ENCODE measurements around the gene RFLNA. TPM values are rescaled to one million over a fixed set of nuclear protein-coding genes. Genes with fewer than 3 reads are reported as not detected.

Gene RFLNA
- polyA plus RNA-seq, 1 donor from 2014 or later = 9.6 TPM

DNA sequence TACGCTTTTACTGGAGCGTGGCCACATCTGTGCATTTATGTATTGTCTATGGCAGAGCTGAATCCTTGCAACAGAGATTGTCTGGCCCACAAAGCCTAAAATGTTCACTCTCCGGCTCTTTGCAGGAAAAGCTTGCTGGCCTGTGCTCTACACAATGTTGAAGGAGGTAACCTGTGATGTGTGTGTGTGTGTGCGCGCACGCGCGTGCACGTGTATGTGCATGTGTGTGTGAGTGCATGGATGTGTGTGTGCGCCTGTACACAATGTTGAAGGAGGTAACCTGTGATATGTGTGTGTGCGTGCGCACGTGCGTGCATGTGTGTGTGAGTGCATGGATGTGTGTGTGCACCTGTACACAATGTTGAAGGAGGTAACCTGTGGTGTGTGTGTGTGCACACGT lies 62.7 kb downstream of the RFLNA start:
- Histone ChIP-seq H3F3A (ENCODE audit: insufficient read depth, low read length, poor library complexity, severe bottlenecking) (no peaks in the 10 kb centered on the region), H3K79me2 (replicated peaks; ENCODE audit: insufficient read depth, low read length) (no peaks in the 10 kb centered on the region), H3K4me2 (ENCODE audit: low read length) (no peak overlapping the region), H2AFZ (ENCODE audit: low read depth, low read length) (no peak overlapping the region), H3K9me3 (ENCODE audit: low read length) (no peaks in the 10 kb centered on the region), H3K9me2 (ENCODE audit: insufficient read depth, low read length) (no peaks in the 10 kb centered on the region), H4K20me1 (ENCODE audit: insufficient read depth) (no peaks in the 10 kb centered on the region), H3K4me3 (ENCODE audit: low read length) (no peak overlapping the region), H3K27ac (ENCODE audit: low read length) (no peak overlapping the region), H3K9ac (ENCODE audit: low read length) (no peak overlapping the region), H3K27me3 (ENCODE audit: insufficient read depth, low read depth, low read length) (no peaks in the 10 kb centered on the region), H3K36me3 (ENCODE audit: insufficient read depth, low read length) (no peaks in the 10 kb centered on the region)
- TF ChIP-seq POLR2AphosphoS5 (IDR thresholded peaks at IDR 0.05) = no peak
- TF ChIP-seq EP300 (conservative IDR thresholded peaks at IDR 0.05; ENCODE audit: poor library complexity, severe bottlenecking) = no peak
- TF ChIP-seq, protein P1, sequence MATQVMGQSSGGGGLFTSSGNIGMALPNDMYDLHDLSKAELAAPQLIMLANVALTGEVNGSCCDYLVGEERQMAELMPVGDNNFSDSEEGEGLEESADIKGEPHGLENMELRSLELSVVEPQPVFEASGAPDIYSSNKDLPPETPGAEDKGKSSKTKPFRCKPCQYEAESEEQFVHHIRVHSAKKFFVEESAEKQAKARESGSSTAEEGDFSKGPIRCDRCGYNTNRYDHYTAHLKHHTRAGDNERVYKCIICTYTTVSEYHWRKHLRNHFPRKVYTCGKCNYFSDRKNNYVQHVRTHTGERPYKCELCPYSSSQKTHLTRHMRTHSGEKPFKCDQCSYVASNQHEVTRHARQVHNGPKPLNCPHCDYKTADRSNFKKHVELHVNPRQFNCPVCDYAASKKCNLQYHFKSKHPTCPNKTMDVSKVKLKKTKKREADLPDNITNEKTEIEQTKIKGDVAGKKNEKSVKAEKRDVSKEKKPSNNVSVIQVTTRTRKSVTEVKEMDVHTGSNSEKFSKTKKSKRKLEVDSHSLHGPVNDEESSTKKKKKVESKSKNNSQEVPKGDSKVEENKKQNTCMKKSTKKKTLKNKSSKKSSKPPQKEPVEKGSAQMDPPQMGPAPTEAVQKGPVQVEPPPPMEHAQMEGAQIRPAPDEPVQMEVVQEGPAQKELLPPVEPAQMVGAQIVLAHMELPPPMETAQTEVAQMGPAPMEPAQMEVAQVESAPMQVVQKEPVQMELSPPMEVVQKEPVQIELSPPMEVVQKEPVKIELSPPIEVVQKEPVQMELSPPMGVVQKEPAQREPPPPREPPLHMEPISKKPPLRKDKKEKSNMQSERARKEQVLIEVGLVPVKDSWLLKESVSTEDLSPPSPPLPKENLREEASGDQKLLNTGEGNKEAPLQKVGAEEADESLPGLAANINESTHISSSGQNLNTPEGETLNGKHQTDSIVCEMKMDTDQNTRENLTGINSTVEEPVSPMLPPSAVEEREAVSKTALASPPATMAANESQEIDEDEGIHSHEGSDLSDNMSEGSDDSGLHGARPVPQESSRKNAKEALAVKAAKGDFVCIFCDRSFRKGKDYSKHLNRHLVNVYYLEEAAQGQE (IDR thresholded peaks at IDR 0.05; ENCODE audit: borderline replicate concordance) = no peak
- TF ChIP-seq TAF1 (IDR thresholded peaks at IDR 0.05; ENCODE audit: low read depth) = no peak
- no peak for TF ChIP-seq EZH2 (IDR thresholded peaks at IDR 0.05; ENCODE audit: borderline replicate concordance, insufficient read depth, low read length, poor library complexity, severe bottlenecking)
- no peak for TF ChIP-seq SMC3 (conservative IDR thresholded peaks at IDR 0.05; ENCODE audit: poor library complexity)
- TF ChIP-seq RAD21 (conservative IDR thresholded peaks at IDR 0.05) = no peak
- TF ChIP-seq, protein P2, sequence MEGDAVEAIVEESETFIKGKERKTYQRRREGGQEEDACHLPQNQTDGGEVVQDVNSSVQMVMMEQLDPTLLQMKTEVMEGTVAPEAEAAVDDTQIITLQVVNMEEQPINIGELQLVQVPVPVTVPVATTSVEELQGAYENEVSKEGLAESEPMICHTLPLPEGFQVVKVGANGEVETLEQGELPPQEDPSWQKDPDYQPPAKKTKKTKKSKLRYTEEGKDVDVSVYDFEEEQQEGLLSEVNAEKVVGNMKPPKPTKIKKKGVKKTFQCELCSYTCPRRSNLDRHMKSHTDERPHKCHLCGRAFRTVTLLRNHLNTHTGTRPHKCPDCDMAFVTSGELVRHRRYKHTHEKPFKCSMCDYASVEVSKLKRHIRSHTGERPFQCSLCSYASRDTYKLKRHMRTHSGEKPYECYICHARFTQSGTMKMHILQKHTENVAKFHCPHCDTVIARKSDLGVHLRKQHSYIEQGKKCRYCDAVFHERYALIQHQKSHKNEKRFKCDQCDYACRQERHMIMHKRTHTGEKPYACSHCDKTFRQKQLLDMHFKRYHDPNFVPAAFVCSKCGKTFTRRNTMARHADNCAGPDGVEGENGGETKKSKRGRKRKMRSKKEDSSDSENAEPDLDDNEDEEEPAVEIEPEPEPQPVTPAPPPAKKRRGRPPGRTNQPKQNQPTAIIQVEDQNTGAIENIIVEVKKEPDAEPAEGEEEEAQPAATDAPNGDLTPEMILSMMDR (IDR thresholded peaks at IDR 0.05; ENCODE audit: poor library complexity, severe bottlenecking) = no peak
- TF ChIP-seq MXI1 (conservative IDR thresholded peaks at IDR 0.05; ENCODE audit: poor library complexity, severe bottlenecking) = no peak

DNA sequence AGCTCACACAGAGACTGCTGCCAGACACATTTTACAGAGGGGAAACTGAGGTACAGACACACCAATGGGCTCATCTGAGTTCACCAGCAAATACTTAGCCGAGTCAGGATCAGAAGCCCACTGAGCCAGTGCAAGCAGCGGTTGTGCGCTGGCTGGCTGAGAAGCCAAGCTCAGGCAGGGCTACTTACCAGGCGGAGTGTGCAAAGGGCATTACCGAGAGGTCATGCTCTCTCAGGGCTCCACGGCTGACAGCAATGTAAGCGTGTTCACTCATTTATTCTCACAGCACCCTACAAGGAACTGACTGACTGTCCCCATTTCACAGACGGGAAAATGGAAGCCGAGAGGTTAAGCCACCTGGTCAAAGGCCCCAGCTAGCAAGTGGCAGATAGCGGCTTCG lies 63.7 kb downstream of the RFLNA start:
- Histone ChIP-seq H3K9me2 (ENCODE audit: insufficient read depth, low read length) (no peaks in the 10 kb centered on the region), H3K27ac (ENCODE audit: low read length) (no peak overlapping the region), H2AFZ (ENCODE audit: low read depth, low read length) (no peak overlapping the region), H3K9ac (ENCODE audit: low read length) (no peak overlapping the region), H3K4me2 (ENCODE audit: low read length) (no peak overlapping the region), H3K9me3 (ENCODE audit: low read length) (no peaks in the 10 kb centered on the region), H3K79me2 (replicated peaks; ENCODE audit: insufficient read depth, low read length) (no peaks in the 10 kb centered on the region), H3F3A (ENCODE audit: insufficient read depth, low read length, poor library complexity, severe bottlenecking) (no peaks in the 10 kb centered on the region), H3K27me3 (ENCODE audit: insufficient read depth, low read depth, low read length) (no peaks in the 10 kb centered on the region), H4K20me1 (ENCODE audit: insufficient read depth) (no peaks in the 10 kb centered on the region), H3K4me3 (ENCODE audit: low read length) (no peak overlapping the region), H3K36me3 (ENCODE audit: insufficient read depth, low read length) (no peaks in the 10 kb centered on the region)
- TF ChIP-seq, protein P1 (IDR thresholded peaks at IDR 0.05; ENCODE audit: borderline replicate concordance) = no peak
- TF ChIP-seq EP300 (conservative IDR thresholded peaks at IDR 0.05; ENCODE audit: poor library complexity, severe bottlenecking) = no peak
- TF ChIP-seq, protein P2 (IDR thresholded peaks at IDR 0.05; ENCODE audit: poor library complexity, severe bottlenecking) = no peak
- TF ChIP-seq MXI1 (conservative IDR thresholded peaks at IDR 0.05; ENCODE audit: poor library complexity, severe bottlenecking) = no peak
- TF ChIP-seq SMC3 (conservative IDR thresholded peaks at IDR 0.05; ENCODE audit: poor library complexity) = no peak
- no peak for TF ChIP-seq TAF1 (IDR thresholded peaks at IDR 0.05; ENCODE audit: low read depth)
- TF ChIP-seq RAD21 (conservative IDR thresholded peaks at IDR 0.05) = no peak
- no peak for TF ChIP-seq POLR2AphosphoS5 (IDR thresholded peaks at IDR 0.05)
